Endothelial cell of umbilical vein (primary cell): Measurements from ENCODE around the gene PERCC1. TPM values are rescaled to one million over a fixed set of nuclear protein-coding genes. Genes with fewer than 3 reads are reported as not detected.

Source experiments
- BruUV-seq: library from RNA; stranded (reverse); fragments of 400-500 nt; replicated peaks from 2 replicates; lab custom pipeline; 2021; lab: Mats Ljungman, UMichigan
- CTCF ChIA-PET: fragments of 300-600, 350-600 bp; sonication (Branson Sonifier 250); formaldehyde crosslinking; loops from one replicate; lab custom pipeline; 2021; ENCODE audit warnings: antibody characterized with exemption, inconsistent platforms; lab: Charles Lee
- POLR2A ChIA-PET: fragments of 300-600, 350-600 bp; sonication (Branson Sonifier 250); formaldehyde crosslinking; loops from one replicate; lab custom pipeline; 2021; ENCODE audit warnings: antibody characterized with exemption, inconsistent platforms; lab: Charles Lee
- DNase-seq: peaks from one replicate; pipeline ENCODE4 v3.0.0-alpha.2; 2011; ENCODE audit warnings: low read depth, low spot score
- FAIRE-seq: peaks from 2 replicates; lab custom pipeline; 2011; peaks lifted over from hg19 to GRCh38; lab: Jason Lieb, UNC
- H2AFZ ChIP-seq: 2 replicates; pipeline ENCODE4 v1.6.0; 2012; ENCODE audit warnings: low read depth, low read length, control low read depth, inconsistent platforms
- H3K27ac ChIP-seq: 2 replicates; pipeline ENCODE4 v1.5.1; 2011; ENCODE audit warnings: low read depth, mild to moderate bottlenecking, control low read depth, low read length, moderate library complexity; ENCODE audit not compliant: insufficient read depth
- H3K27me3 ChIP-seq, 2 experiments: 2 replicates each; pipeline versions ENCODE4 v1.6.0 to v1.6.1; 2011; ENCODE audit warnings: low read length in 2 of 2, mixed read lengths in 1 of 2; ENCODE audit not compliant: control insufficient read depth in 2 of 2, insufficient read depth in 2 of 2
- H3K36me3 ChIP-seq, 2 experiments: 2 replicates in 1 of 2; 3 replicates in 1 of 2; pipeline ENCODE4 v1.5.1; 2011; ENCODE audit warnings: low read length in 2 of 2, mild to moderate bottlenecking in 1 of 2, moderate library complexity in 1 of 2; ENCODE audit not compliant: control insufficient read depth in 2 of 2, insufficient read depth in 2 of 2; ENCODE audit errors: extremely low read depth in 1 of 2
- H3K4me1 ChIP-seq: 3 replicates; pipeline ENCODE4 v1.5.1; 2011; ENCODE audit warnings: mild to moderate bottlenecking, low read length; ENCODE audit not compliant: control insufficient read depth, insufficient read depth; ENCODE audit errors: extremely low read depth
- H3K4me2 ChIP-seq: 2 replicates; pipeline ENCODE4 v1.6.1; 2011; ENCODE audit warnings: low read length, control low read depth, mixed read lengths; ENCODE audit not compliant: insufficient read depth
- H3K4me3 ChIP-seq, 3 experiments: fragments of 200-600 bp in 1 of 3; sonication (generic), shearing (Covaris generic) in 1 of 3; replicated peaks in 1 of 3; 2 replicates each; pipeline ENCODE4 v1.5.1; 2011 to 2016; ENCODE audit warnings: control low read depth in 3 of 3, low read length in 3 of 3, mild to moderate bottlenecking in 2 of 3, inconsistent platforms in 1 of 3, low read depth in 1 of 3, moderate library complexity in 1 of 3; ENCODE audit not compliant: insufficient read depth in 1 of 3
- H3K79me2 ChIP-seq: 2 replicates; pipeline ENCODE4 v1.6.0; 2012; ENCODE audit warnings: low read length, inconsistent platforms; ENCODE audit not compliant: control insufficient read depth, insufficient read depth
- H3K9ac ChIP-seq: replicated peaks from 2 replicates; pipeline ENCODE3; 2011; ENCODE audit warnings: low read length, control low read depth; ENCODE audit not compliant: insufficient read depth; ENCODE audit errors: extremely low read depth
- H3K9me1 ChIP-seq: replicated peaks from 3 replicates; pipeline ENCODE4 v1.6.0; 2011; ENCODE audit warnings: mild to moderate bottlenecking, low read length; ENCODE audit not compliant: control insufficient read depth, insufficient read depth; ENCODE audit errors: extremely low read depth
- H3K9me3 ChIP-seq: replicated peaks from 2 replicates; pipeline ENCODE4 v1.5.1; 2012; ENCODE audit warnings: low read length, inconsistent platforms; ENCODE audit not compliant: control insufficient read depth, insufficient read depth
- H4K20me1 ChIP-seq: replicated peaks from 2 replicates; pipeline ENCODE3; 2011; ENCODE audit warnings: mild to moderate bottlenecking, low read length; ENCODE audit not compliant: control insufficient read depth, insufficient read depth; ENCODE audit errors: extremely low read depth
- FOS ChIP-seq: IDR thresholded peaks from 2 replicates; pipeline ENCODE4 v1.6.1; 2011; ENCODE audit warnings: mild to moderate bottlenecking, low read length, moderate library complexity, borderline replicate concordance; ENCODE audit not compliant: insufficient read depth
- JUN ChIP-seq: IDR thresholded peaks from 2 replicates; pipeline ENCODE4 v1.6.1; 2011; ENCODE audit warnings: borderline replicate concordance, low read depth; ENCODE audit not compliant: insufficient read length, insufficient read depth
- MYC ChIP-seq: IDR thresholded peaks from one replicate; pipeline ENCODE4 v1.6.1; 2011; ENCODE audit warnings: mild to moderate bottlenecking, low read depth, low read length
- POLR2A ChIP-seq: IDR thresholded peaks from 2 replicates; pipeline ENCODE4 v1.6.1; 2012; ENCODE audit warnings: low read depth, mild to moderate bottlenecking, control low read depth, low read length
- dilution Hi-C: fragments of 300-500 bp; cut with MboI; formaldehyde crosslinking; loops from one replicate; pipeline ENCODE4 v1.15.0; 2019; ENCODE audit warnings: low sequenced_read_pairs; ENCODE audit not compliant: extremely low pct_ligation_motif_present
- intact Hi-C: fragments of 100-400 bp; cut with micrococcal nuclease; formaldehyde crosslinking; loops from one replicate; pipeline ENCODE4 v1.10.0; 2022
- polyA plus RNA-seq, 4 experiments: library from polyadenylated mRNA; depleted of rRNA in 3 of 4; stranded (reverse) in 3 of 4; unstranded in 1 of 4; fragments of >200 nt; gene quantifications; 2 replicates each; pipeline versions ENCODE4 v1.2.1 to v1.2.3, GENCODE V29; 2011 to 2012; ENCODE audit warnings: missing spikeins in 1 of 4
- total RNA-seq: library from RNA; stranded (reverse); gene quantifications from 2 replicates; pipeline ENCODE4 v1.2.3, GENCODE V29; 2021
- TF ChIP-seq, protein P1 (sequence below): IDR thresholded peaks from 2 replicates; pipeline ENCODE4 v1.6.1; 2011; ENCODE audit not compliant: insufficient read depth, insufficient read length
- TF ChIP-seq, protein P2 (sequence below), 2 donors: IDR thresholded peaks; 1 replicate in 1 of 2; 2 replicates in 1 of 2; pipeline ENCODE4 v1.5.1; 2011; ENCODE audit warnings: low read length in 2 of 2, mild to moderate bottlenecking in 2 of 2, moderate library complexity in 2 of 2, control low read depth in 1 of 2, inconsistent platforms in 1 of 2, low read depth in 1 of 2; ENCODE audit not compliant: insufficient read depth in 1 of 2; ENCODE audit errors: extremely low read depth in 1 of 2

PERCC1 gene
- total and polyA plus RNA-seq, 2 donors (not counting 3 experiments of a cell fraction or from before 2014, with no cell fraction given), result not detected

DNA sequence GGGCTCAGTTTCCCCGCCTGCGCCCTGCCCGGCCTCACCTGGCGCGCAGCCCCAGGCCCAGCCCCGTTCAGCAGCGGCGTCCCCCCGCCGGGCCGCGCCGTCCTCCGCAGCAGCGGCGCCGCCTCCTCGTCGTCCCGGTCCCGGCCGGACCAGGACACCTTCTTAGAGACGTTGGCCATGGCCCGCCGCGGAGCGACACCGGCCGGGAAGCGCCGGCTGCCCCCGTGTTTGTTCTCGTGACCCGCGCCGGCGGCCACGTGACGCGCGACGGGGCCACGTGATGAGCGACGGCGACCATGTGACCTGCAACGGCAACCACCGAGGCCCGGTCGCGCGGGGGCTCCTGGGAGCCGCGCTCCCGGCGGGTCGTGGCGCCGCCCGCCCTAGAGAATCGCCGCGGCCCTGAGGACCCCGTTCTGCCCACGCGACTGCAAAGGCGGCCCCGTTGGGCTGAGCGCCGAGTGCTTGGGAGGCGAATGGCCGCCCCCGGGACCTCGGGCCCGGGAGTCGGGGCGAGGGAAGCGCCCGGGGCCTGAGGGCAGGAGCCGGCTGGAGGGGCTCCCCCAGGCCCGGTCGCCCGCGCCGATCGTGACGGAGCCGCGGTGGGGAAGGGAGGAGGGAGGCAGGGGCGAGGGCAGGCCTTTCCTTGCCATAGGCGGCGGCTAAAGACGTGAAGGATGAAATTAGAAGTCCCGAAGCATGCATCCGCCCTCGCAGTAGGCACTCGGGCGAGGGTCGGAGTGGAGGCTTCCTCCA is 44.1 kb downstream of the PERCC1 start, which contains the start of gene CLCN7:
Gene CLCN7 (minus strand): TSS at position 233 of the 756 bp plus-strand sequence. CDS start 54 bp downstream, at position 179.
- ChIA-PET CTCF (no interaction called here), POLR2A (no interaction called here)
- TF ChIP-seq, protein P1, sequence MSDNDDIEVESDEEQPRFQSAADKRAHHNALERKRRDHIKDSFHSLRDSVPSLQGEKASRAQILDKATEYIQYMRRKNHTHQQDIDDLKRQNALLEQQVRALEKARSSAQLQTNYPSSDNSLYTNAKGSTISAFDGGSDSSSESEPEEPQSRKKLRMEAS, result peak; percentile 99
- peak; percentile 55 for TF ChIP-seq MYC
- no peak for TF ChIP-seq JUN
- TF ChIP-seq POLR2A, result peak; percentile 87
- Histone ChIP-seq H3K36me3 (no peaks in the 10 kb centered on the region), H3K4me1 (peaks cover 5% of the 10 kb centered on the region), H3K27ac (peak within 1 kb of the TSS; percentile 55), H2AFZ (peak within 1 kb of the TSS; percentile 74), H3K9me3 (no peaks in the 10 kb centered on the region), H3K9me1 (no peaks in the 10 kb centered on the region), H4K20me1 (no peaks in the 10 kb centered on the region), H3K4me3 (peak within 1 kb of the TSS; percentile 46 to 64 (median 60)), H3K4me2 (peak within 1 kb of the TSS; percentile 94), H3K79me2 (peaks cover 19% of the 10 kb centered on the region), H3K9ac (peak within 1 kb of the TSS; percentile 79), H3K27me3 (no peaks in the 10 kb centered on the region)
- intact Hi-C loops (loop anchor here (2.0 kb wide), 1 partner anchor 54 kb away; the partner anchor contains the start of gene UQCC4), dilution Hi-C loops (no loop called here)
- peak; percentile 82 for DNase-seq
- peak; percentile 63 for FAIRE-seq
- BruUV-seq, result TSS peak; percentile 53

DNA sequence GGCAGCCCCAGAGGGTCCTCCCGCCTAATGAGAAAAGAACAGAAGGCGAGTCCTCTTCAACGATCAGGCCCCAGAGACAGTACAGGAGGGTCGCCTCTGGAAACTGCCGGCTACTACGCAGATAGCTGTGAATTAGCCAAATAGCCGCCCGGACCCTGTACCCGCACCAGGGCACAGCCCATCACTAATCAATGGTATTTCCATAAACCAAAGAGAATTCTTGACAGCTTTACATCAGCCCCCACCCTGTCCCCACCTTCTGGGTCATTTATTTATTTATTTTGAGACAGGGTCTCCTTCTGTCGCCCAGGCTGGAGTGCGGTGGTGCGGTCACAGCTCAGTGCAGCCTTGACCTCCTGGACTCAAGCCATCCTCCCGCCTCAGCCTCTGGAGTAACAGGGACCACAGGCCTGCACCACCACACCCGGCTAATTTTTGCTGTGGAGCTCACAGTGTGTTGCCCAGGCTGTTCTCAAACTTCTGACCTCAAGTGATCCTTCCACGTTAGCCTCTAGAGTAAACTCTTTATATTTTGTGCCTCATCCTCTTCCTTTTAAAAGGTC is 44.8 kb downstream of the PERCC1 start:
- ChIA-PET POLR2A (interaction anchor here (0.8 kb wide), 1 partner anchor 17 kb away, joined by 4 read pairs; no protein-coding TSS in a partner anchor), CTCF (no interaction called here)
- Histone ChIP-seq H3K27ac (no peak overlapping the region), H3K4me2 (peak overlapping the region; percentile 6), H3K9me1 (no peaks in the 10 kb centered on the region), H2AFZ (peak overlapping the region; percentile 49), H3K36me3 (no peaks in the 10 kb centered on the region), H4K20me1 (no peaks in the 10 kb centered on the region), H3K27me3 (no peaks in the 10 kb centered on the region), H3K79me2 (peaks cover 17% of the 10 kb centered on the region), H3K4me1 (peaks cover 5% of the 10 kb centered on the region), H3K9ac (peak overlapping the region; percentile 79), H3K4me3 (peak overlapping the region in 2 of 3 experiments; percentile 43 to 64), H3K9me3 (no peaks in the 10 kb centered on the region)
- intact Hi-C loops, result loop anchor here (2.0 kb wide), 1 partner anchor 55 kb away; the partner anchor contains the start of gene UQCC4
- DNase-seq (no peak), FAIRE-seq (no peak)
- TF ChIP-seq FOS, result no peak
- TF ChIP-seq, protein P2, sequence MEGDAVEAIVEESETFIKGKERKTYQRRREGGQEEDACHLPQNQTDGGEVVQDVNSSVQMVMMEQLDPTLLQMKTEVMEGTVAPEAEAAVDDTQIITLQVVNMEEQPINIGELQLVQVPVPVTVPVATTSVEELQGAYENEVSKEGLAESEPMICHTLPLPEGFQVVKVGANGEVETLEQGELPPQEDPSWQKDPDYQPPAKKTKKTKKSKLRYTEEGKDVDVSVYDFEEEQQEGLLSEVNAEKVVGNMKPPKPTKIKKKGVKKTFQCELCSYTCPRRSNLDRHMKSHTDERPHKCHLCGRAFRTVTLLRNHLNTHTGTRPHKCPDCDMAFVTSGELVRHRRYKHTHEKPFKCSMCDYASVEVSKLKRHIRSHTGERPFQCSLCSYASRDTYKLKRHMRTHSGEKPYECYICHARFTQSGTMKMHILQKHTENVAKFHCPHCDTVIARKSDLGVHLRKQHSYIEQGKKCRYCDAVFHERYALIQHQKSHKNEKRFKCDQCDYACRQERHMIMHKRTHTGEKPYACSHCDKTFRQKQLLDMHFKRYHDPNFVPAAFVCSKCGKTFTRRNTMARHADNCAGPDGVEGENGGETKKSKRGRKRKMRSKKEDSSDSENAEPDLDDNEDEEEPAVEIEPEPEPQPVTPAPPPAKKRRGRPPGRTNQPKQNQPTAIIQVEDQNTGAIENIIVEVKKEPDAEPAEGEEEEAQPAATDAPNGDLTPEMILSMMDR (IDR thresholded peaks at IDR 0.05; ENCODE audit: extremely low read depth in 1 of 2, insufficient read depth in 1 of 2, low read depth in 1 of 2, low read length in 2 of 2), result no peak
- no peak for TF ChIP-seq JUN
- TF ChIP-seq, protein P1, result no peak
- BruUV-seq, result no TSS peak
- dilution Hi-C loops, result no loop called here
